Measurements from ENCODE around the gene PRTN3.

Gene PRTN3, protein sequence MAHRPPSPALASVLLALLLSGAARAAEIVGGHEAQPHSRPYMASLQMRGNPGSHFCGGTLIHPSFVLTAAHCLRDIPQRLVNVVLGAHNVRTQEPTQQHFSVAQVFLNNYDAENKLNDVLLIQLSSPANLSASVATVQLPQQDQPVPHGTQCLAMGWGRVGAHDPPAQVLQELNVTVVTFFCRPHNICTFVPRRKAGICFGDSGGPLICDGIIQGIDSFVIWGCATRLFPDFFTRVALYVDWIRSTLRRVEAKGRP

DNA sequence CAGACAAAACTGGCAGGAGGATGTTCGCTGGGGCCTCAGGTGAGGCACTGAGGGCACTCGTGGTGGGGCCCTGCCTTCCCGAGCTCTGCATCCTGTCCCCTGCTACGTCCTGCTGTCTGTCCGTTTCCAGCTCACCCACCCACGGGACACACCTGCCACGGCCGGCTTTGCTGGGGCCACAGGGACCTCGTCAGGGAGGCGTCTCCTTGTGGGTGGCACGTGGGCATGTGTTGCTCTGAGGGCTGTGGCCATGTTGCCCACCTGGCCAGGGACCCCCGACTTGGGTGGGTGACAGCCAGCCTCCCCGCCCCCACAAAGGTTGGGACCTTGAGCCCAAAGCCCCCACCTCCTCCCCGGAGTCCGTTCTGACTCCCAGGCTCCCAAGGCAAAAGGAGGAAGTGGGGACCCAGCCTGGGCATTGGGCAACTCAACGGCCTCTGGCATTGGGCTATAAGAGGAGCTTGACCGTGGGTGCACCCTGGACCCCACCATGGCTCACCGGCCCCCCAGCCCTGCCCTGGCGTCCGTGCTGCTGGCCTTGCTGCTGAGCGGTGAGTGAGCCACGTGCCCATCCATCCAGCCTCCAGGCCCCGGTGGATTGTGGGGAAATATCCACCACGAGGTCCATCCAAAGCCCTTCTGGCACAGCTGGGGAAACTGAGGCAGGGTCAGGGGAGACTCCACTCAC lies at the start of gene PRTN3:
PRTN3 (plus strand) TSS at position 481 of the 688 bp plus-strand sequence; CDS start at position 491, 10 bp downstream.
- no peak for DNase-seq (ENCODE audit: low read depth)

DNA sequence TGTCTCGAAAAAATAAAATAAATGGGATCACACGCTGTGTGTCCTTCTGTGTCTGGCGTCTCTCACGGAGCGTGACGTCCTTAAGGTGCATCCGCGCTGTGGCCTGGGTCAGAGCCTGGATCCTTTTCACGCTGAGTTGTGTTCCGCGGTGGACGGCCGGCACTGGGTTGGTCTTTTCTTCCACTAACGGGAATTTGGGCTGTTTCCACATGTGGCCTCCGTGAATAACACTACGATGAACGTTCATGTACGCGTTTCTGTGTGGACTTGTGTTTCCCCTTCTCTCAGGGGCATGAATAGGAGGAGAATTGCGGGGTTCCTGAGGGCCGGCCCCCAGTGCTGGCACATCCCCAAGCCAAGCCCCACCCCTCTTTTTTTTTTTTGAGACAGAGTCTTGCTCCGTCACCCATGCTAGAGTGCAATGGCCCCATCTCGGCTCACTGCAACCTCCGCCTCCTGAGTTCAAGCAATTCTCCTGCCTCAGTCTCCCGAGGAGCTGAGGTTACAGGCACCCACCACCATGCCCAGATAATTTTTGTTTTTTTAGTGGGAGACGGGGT lies 49.7 kb upstream of the PRTN3 start:
- no peak for DNase-seq (ENCODE audit: low read depth)

DNA sequence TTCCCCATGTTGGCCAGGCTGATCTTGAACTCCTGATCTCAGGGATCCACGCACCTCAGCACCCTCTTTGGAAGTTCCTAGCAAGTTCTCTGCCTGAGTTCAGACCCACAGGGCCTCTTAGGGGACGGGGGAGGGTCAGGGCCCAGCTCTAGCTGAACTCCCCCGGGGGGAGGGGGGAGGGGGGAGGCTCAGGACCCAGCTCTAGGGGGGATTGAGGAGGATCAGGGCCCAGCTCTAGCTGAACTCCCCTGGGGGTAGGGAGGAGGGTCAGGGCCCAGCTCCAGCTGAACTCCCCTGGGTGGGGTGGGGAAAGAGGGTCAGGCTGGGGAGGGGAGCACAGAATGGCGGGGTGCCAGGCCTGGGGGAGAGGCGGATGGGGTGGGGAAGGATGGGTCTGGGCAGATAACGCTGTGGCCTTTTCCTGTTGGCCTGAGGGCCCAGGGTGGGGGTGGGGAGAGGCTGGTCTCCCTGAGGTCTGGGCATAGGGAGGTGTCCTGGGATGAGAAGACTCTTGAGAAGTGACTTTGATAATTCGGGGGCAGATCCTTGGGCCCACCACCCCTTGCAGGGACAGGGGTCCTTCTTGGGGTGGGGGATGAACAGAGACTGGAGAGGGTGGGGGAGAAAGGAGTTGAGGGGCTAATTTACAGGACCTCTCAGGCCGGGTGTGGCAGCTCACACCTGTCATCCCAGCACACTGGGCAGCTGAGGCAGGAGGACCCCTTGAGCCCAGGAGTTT lies 49.1 kb upstream of the PRTN3 start:
- DNase-seq (ENCODE audit: low read depth) = no peak

DNA sequence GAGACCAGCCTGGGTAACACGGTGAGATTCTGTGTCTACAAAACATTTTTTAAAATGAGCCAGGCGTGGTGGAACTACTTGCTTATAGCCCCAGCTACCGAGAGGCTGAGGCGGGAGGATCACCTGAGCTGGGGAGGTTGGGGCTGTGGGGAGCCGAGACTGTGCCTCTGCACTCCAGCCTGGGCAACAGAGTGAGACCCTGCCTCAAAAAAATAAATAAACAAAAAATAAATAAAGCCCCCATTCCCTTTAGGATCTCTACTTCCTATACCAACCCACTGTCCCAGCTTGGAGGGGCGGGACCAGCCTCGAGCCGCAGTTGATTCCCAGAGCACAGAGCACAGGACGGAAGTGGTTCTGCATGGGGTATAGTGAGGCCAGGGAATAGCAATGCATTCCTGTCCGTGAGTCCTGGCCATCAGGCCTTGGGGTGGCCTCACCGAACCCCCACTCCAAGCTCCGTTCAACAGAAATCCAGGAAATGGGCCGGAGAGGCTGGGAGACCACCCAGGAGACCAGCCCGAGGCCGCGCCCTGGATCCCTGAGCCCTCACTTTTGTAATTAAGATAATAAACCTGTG lies 48.4 kb upstream of the PRTN3 start:
- no peak for DNase-seq (ENCODE audit: low read depth)

DNA sequence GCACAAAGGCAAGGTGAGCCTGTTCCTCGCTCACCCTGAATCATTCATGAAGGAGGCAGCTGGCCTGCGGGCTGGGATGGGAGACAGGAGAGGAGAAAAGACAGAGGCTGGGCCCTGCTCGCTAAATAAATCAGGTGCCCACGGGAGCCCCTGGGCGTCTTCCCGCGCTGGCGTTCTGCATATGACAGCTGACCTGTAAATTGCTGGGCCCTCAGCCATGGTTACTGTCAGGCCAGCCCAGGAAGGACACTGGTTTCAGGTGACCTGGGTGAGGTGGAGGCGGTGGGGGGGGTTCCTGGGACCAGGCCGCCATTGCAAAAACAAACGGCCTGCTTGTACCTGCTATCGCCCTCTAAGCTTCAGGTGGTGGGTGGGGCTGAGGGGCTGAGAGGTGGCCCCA lies 47.0 kb upstream of the PRTN3 start:
- DNase-seq (ENCODE audit: low read depth) = no peak

DNA sequence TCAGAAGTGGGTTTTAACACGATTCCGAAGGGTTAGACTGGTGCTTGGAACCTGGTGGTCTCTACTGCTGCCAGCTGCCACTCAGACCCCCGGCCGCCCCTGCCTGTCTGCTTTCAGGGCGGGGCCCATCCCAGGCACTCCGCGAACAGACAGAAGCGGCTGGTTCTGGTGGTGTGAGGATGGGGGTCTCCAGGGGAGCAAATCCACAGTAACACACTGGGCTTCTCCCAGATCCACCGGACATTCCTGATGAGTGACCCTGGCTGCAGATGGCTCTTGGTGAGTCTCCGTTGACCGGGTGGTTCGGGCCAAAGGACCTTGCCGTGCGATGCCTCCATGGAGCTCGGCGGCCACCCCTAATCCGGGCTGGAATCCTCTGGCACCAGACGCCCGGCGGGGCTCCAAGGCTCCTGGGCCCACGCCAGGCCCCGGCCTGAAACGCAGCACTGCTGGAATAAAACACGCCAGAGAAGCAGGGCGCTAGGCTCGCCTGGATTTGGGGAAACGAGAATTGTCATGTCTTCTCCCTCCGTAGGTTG lies 45.7 kb upstream of the PRTN3 start:
- DNase-seq (ENCODE audit: low read depth) = no peak

DNA sequence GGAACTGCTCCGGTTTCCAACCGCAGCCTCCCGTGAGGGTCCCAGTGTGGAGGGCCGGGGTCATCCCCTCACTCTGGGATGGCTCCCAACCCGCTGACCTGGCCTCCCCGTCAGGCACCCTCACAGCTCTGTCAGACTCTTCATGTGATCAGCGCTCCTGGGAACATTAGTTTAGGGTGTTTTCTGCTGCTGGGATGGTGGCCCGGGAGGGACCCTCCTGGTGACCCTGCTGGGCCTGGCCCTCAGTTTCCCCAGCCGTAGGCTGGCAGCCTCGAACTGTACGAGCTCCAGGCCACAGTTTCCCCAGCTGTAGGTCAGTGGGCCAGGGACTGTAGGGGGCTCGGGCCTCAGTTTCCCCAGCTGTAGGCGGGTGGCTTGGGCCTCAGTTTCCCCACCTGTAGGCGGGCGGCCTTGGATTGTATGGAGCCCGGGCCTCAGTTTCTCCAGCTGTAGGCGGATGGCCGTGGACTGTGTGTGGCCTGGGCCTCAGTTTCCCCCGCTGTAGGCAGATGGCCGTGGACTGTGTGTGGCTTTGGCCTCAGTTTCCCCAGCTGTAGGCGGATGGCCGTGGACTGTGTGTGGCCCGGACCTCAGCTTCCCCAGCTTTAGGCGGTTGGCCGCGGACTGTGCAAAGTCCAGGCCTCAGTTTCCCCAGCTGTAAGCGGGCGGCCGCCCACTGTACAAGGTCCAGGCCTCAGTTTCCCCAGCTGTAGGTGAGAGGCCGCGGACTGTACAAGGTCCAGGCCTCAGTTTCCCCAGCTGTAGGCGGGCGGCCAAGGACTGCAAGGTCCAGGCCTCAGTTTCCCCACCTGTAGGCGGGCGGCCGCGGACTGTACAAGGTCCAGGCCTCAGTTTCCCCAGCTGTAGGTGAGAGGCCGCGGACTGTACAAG lies 44.9 kb upstream of the PRTN3 start:
- DNase-seq (ENCODE audit: low read depth) = no peak

DNA sequence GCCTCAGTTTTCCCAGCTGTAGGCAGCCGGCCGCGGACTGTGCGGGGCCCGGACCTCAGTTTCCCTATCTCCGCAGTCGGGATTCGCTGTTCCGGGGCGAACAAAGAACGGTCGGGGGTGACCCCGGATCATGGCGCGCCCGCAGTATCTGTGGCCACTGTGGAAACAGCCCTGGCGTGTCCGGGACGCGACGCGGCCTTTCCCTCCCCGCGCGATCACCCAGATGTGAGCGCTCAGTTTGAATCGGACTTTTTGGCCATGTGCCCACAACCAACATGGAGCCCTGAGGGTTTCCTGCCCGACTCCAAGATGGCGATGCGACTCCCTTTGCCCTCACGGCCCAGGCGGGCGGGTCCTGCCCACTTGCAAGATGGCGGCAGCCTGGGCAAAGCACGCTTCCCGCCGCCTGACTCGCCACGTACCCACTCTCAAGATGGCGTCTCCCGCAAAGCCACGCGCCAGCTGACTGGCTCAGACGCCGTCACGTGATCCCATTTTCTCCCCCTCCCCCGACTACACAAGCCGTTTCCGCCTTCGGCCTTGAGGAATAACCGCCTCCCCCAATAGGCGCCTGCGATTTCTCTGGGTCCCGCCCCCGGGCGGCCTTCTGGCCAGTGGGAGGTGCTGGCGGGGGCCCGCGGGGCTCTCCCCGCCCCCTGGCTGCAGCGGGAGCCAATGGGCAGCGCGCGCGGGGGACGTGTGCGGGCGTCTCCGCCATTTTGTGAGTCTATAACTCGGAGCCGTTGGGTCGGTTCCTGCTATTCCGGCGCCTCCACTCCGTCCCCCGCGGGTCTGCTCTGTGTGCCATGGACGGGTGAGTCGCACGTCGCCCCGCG lies 43.9 kb upstream of the PRTN3 start, which contains the start of gene PTBP1:
PTBP1 (plus strand) TSS at position 761 of the 836 bp plus-strand sequence; CDS start at position 807, 46 bp downstream.
- DNase-seq (ENCODE audit: low read depth) = peak; percentile 100

DNA sequence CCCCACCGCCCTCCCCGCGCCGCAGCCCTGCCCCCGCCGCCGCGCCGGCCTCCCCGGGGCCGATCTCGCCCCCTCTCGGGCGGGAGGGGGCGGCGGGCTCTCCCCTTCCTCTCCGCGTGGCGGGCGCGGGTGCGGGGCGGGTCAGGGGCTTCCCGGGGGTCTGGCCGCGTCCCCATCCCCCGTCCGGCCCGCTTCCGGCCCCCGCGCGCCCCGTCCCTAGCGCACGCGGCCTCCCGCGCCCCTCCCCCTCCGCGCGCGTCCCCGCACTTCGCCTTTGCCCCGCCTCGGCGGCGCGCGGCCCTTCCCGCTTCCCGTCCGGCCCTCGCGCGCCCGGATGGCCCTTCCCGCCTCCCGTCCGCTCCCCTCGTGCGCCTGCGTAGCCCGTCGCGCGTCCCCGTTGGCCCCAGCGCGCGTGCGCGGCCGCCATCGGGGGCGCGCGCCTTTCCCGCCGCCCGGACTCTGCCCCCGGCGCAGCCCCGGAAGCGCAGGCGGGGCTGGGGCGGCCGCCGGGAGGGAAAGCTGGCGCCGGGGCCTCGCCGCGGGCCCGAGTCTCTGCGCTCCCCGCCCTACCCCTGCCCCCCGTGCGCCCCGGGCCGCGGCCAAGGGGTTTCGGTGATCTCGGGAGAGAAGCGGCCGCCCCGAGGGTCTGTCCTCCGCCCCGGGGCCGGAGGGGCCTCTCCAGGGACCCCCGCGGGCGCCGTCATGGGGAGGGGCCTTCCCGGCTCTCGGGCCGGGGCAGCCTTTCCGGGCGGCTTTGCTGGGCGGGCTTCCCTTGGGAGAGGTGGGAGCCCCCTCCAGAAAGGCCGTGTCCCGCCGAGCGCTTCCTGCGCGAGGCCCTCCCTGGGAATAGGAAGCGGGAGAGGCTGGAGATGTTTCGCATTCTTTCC lies 43.0 kb upstream of the PRTN3 start:
- peak; percentile 79 for DNase-seq (ENCODE audit: low read depth)

DNA sequence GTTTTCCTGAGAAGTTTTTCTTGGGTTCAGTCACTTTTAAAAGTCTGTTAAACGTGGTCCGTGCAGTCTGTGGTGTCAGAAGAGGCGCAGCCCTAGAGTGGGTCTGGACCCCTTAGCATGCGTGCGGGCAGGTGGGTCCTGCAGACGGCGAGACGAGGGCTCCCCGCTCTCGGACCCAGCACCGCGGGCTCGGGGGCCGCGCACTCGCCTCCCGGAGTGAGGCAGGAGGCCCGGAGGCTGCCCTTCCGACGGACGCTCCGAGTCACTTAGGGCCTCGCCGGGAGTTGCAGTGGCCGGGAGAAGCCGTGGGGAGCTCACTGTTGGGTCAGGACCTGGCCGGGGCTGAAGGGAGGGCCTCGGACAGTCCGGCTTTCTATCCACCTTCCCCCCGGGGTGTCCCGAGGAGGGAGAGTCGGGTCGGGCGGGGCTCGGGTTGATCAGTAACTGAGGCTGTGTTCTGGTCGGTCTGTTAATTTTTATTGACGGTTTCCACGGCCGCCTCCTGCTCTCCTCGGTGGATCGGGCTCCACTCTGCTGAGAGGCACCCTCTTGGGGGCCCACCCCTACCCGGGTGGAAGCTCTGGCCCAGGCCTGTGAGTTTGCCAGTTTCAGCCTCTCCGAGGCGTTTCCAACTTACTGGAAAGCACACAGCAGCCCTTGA lies 42.3 kb upstream of the PRTN3 start:
- no peak for DNase-seq (ENCODE audit: low read depth)

DNA sequence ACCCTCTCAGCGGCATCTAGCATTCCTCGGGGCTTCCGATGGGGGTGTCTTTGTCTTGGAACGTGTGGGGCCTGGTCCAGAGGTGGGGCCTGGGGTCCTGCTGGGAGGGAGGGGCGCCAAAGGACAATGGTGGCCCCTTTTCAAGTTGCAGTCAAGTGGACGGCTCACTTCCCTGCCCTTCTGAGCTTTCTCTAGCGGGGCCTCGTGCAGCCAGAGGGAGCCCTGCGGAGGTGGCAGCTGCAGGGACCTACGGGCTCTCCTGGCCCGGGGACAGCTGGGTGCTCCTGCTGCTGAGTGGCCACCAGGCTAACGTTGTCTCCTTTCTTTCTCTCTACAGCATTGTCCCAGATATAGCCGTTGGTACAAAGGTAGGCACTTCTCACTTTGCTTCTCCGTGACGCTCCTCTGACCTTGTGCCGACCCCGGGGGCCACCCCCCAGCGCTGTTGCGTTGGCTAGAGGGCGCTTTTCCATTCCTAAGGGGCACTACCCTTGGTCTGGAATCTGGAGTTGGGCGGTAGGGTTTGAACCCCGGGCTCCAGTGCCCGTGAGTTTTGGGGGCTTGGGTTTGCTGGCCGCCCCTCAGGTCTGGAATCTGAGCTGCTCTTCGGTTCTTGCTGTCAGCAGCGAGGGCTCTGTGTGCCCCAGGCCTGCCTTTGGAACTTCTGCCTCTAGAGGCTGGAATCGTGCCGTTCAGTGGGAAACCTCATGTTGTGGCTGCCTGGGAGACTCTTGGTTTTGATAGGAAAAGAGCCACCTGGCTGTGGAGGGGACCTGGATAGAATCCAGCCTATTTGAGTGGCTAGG lies 41.5 kb upstream of the PRTN3 start:
- DNase-seq (ENCODE audit: low read depth) = no peak

DNA sequence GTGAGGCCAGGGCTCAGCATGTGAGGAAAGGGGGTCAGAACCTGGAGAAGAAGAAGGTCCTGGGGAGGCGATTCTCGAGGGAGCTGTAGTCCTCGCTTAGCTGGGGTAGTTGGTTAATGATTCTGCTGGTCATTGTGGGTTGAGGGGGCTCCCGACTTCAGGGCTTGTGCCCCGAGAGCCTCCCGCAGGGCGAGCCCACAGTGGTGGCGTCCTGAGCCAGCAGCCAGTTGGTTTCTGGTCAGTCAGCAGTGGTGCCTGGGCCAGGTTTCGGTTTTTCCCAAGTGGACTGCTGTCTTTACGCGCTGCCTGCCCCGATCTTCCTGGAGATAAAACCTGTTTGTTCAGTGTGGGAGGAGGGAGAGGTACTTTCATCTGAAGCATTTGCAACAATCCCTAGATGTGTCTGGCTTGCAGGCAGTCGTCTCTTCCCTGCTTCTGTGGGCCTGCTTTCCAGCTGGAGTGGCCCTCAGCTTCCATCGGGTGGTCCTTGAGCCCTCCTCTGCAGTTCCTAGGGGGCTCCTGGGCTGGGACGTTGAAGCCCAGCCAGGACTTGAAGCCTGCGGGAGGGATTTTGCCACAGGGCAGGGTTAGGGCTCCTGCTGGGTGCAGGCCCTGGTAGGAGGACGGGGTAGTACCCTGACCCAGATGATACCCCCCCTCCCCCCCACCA lies 40.3 kb upstream of the PRTN3 start:
- DNase-seq (ENCODE audit: low read depth) = no peak

DNA sequence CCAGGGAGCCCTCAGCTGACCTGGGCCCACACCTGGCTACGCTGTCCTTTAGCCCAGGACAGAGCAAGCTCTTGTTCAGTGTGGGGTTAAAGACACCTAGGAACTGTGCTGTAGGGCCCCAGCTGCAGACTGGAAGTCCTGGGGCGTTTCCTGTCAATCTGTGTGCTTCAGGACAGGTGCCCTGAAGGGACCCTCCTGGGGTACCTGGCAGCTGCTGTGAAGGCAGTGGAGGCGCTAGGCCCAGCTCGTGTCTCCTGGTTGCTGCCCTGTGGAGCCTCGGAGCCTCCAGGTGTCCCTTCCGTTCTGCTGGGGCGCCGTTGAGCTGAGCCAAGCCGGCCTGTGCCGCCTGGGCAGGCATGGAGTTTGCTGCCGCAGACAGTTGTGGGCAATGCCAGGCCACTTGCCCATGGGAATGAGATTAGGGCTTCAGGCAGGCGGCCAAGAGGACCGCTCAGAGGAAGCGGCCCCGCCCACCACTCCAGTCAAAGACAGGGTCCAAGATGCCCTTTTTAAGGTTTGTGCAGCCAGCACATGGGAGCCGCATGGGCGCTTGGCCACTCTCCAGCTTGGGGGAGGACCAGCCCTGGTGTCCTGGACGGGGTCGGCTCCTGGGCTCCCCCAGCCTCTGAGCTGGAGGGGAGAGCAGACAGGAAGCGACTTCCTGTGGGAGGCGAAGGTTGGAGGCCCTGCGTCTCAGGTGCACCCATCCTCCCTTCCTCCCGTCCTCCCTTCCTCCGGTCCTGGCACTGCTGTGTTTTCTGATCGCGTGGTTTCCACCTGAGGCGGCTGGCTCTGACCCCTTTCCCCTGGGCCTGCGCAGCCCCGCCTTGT lies 39.6 kb upstream of the PRTN3 start:
- no peak for DNase-seq (ENCODE audit: low read depth)

DNA sequence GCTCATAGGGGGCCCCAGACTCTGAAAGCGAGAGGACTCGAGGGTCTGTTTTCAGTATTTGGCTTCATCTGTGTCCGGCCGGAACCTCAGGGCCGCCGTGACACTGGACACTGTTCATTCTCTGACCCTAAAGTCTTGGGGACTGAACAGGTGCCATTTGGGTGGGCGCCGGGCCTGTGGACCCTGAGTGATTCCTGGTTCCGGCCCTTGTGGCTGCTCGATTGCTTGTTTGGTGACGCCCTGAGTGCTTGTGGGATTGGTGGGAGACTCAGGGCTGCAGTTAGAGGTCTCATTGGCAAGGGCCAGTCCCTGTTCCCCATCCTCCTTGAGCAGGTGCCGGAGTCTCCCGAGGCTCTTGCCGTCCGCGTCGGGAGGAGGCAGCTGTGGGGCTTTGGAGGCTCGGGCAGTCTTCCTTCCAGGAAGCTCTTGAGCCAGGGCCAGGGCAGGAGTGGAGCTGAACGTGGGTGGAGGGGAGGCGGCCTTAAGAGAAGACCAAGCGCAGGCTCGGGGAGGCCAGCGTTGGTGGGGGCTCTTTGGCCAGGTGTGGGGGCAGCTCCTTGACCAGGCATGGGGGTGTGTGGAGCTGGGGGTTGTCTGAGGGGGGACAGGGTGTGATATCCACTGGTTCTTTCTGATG lies 38.8 kb upstream of the PRTN3 start:
- DNase-seq (ENCODE audit: low read depth) = no peak

DNA sequence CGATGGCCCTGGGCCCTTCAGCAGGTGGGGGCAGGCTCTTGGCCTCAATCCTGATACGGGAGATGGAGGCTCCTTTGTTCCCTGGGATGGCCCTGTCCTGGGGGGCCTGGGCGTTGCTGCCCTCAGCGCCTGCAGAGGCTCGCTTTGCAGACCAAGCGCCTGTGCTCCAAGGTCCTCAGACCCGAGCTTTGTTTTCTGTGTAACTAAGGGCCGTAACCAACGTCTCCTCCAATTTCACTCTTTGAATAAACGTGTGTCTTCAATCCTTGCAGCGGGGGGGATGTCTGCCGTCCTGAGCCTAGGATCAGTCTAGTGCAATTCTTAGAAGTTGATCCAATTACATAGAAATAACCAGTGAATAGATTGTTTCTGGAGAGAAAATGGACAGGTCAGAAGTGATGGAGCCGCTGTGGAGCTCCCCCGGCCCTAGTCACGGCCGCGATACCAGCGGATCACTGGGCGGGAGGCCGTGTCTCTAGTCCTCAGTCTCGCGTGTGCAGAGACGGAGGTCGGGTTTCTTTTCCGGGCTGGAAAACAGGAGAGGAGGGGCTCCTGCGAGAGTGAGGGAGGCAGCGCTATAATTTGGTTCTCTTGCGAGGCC lies 38.2 kb upstream of the PRTN3 start:
- no peak for DNase-seq (ENCODE audit: low read depth)
